ELF-1 (cell line): Measurements from ENCODE around the gene BTBD1.
"Not testable (repeated sequence)": the region's sequence is repeated elsewhere in the genome, so short reads cannot be mapped to it uniquely, and the experiment has no call there.

ENCODE experiments used
- DNase-seq: peaks from one replicate; pipeline ENCODE4 v3.0.0-alpha.2; 2016; ENCODE audit warnings: low read depth, low spot score

The BTBD1 gene

GRCh38 chr15:83094583-83094982 is 27.5 kb upstream of the BTBD1 start:
- no peak for DNase-seq

GRCh38 chr15:83092309-83092976 is 25.4 kb upstream of the BTBD1 start:
- no peak for DNase-seq

GRCh38 chr15:83091965-83092308 is 24.9 kb upstream of the BTBD1 start:
- DNase-seq, result not testable (repeated sequence)

- peak; percentile 27 for DNase-seq
These were observed 23.4 kb upstream of the BTBD1 start for GRCh38 chr15:83090465-83090864.

GRCh38 chr15:83088876-83089275 is 21.8 kb upstream of the BTBD1 start:
- DNase-seq, result no peak

GRCh38 chr15:83087576-83087975 is 20.5 kb upstream of the BTBD1 start:
- DNase-seq, result no peak

- DNase-seq, result not testable (repeated sequence)
These were observed 19.0 kb upstream of the BTBD1 start for GRCh38 chr15:83085864-83086552.

- DNase-seq, result not testable (repeated sequence)
These were observed 18.4 kb upstream of the BTBD1 start for GRCh38 chr15:83085461-83085860.

- DNase-seq, result no peak
These were observed 15.8 kb upstream of the BTBD1 start for GRCh38 chr15:83082730-83083386.

- DNase-seq, result no peak
These were observed 14.4 kb upstream of the BTBD1 start for GRCh38 chr15:83081256-83082014.

GRCh38 chr15:83078712-83079111 is 11.7 kb upstream of the BTBD1 start:
- DNase-seq, result no peak

- no peak for DNase-seq
These were observed 10.6 kb upstream of the BTBD1 start for GRCh38 chr15:83077491-83078230.

- not testable (repeated sequence) for DNase-seq
These were observed 2.2 kb upstream of the BTBD1 start for GRCh38 chr15:83069211-83069642.

- no peak for DNase-seq
These were observed 1.0 kb upstream of the BTBD1 start for GRCh38 chr15:83068054-83068453.

- no peak for DNase-seq
These were observed 548 bp upstream of the BTBD1 start for GRCh38 chr15:83067638-83067962.

- DNase-seq, result peak; percentile 20
These were observed 868 bp downstream of the BTBD1 start for GRCh38 chr15:83066034-83066733.

GRCh38 chr15:83065431-83065830 is 1.6 kb downstream of the BTBD1 start:
- DNase-seq, result no peak

GRCh38 chr15:83064859-83065258 is 2.2 kb downstream of the BTBD1 start:
- DNase-seq, result no peak

- DNase-seq, result no peak
These were observed 3.5 kb downstream of the BTBD1 start for GRCh38 chr15:83063551-83063950.

GRCh38 chr15:83062768-83063180 is 4.3 kb downstream of the BTBD1 start:
- no peak for DNase-seq

- DNase-seq, result peak; percentile 35
These were observed 5.4 kb downstream of the BTBD1 start for GRCh38 chr15:83061680-83062079.
